K562 (cell line): ENCODE results near the gene FAM120B. TPM values are rescaled to one million over a fixed set of nuclear protein-coding genes. Genes with fewer than 3 reads are reported as not detected.
A peak's percentile ranks its signal among the peaks of the same experiment; 100 is the strongest.

Experiments used
- CTBP1 ChIP-seq: fragments of 450-650 bp; IDR thresholded peaks from 2 replicates; pipeline ENCODE4 v1.6.1; 2016; ENCODE audit warnings: borderline replicate concordance
- FOXO4 ChIP-seq: fragments of 450-650 bp; formaldehyde crosslinking; IDR thresholded peaks from 2 replicates; pipeline ENCODE4 v1.4.0; 2020; ENCODE audit warnings: mild to moderate bottlenecking, moderate library complexity
- GTF2F1 ChIP-seq: IDR thresholded peaks from 2 replicates; pipeline ENCODE4 v1.6.1; 2011; ENCODE audit warnings: low read depth, low read length, improper control_type of control experiment
- RNF2 ChIP-seq: sonication (generic); IDR thresholded peaks from 2 replicates; pipeline ENCODE4 v1.6.1; 2016
- YBX1 ChIP-seq: fragments of 450-650 bp; IDR thresholded peaks from 2 replicates; pipeline ENCODE4 v1.7.1; 2016; ENCODE audit warnings: mild to moderate bottlenecking
- ZBTB33 ChIP-seq: sonication (generic); formaldehyde crosslinking; IDR thresholded peaks from 2 replicates; pipeline ENCODE4 v1.8.1; 2023; ENCODE audit warnings: mild to moderate bottlenecking, missing genetic modification reagents
- polyA plus RNA-seq, 8 experiments: library from polyadenylated mRNA; depleted of rRNA in 4 of 8; stranded (reverse) in 5 of 8; unstranded in 3 of 8; fragments of >200 nt; fragmentation: Nextera tagmentation in 2 of 8; fragmentation: Illumina TruSeq in 1 of 8; extraction: Ambion mirVana in 2 of 8; extraction: Trizol in 1 of 8; gene quantifications; 2 replicates each; pipeline versions ENCODE4 v1.2.1 to v1.2.3, GENCODE V29; 2011 to 2014; ENCODE audit warnings: inconsistent platforms in 1 of 8, missing spikeins in 1 of 8
- total RNA-seq, 7 experiments: library from RNA; depleted of rRNA in 6 of 7; stranded (reverse); fragments of >200 nt in 6 of 7; fragmentation: Illumina TruSeq in 2 of 7; extraction: Trizol in 2 of 7; gene quantifications; 2 replicates each; pipeline versions ENCODE4 v1.2.1 to v1.2.3, GENCODE V29; 2011 to 2021; ENCODE audit warnings: low replicate concordance in 1 of 7

The FAM120B gene
- total and polyA plus RNA-seq, 9 of the 15 experiments (the other 6 are each of a cell fraction or from before 2014, with no cell fraction given): 3.5 to 22.6 (median 14.7) TPM

GRCh38 chr6:170281331-170282292 is 24.9 kb upstream of the FAM120B start (continued):
- TF ChIP-seq ZBTB33 (CRISPR knock-in tag) (0 out of 2 replicates have a peak, but pooled peaks have one; percentile 26), YBX1 (no peak), FOXO4 (CRISPR knock-in tag) (no peak), RNF2 (peak; percentile 2; the same call in 1 of the 2 replicates), GTF2F1 (no peak), CTBP1 (no peak)
